NCI-H526 treated with DMSO at 0.1 percent for 48 hours (cell line): ENCODE results near the gene CD9.
"Not testable (repeated sequence)": the region's sequence is repeated elsewhere in the genome, so short reads cannot be mapped to it uniquely, and the experiment has no call there.

Experiments
- DNase-seq: peaks from one replicate; lab custom pipeline; 2025; lab: John Stamatoyannopoulos, UW

The CD9 gene, protein sequence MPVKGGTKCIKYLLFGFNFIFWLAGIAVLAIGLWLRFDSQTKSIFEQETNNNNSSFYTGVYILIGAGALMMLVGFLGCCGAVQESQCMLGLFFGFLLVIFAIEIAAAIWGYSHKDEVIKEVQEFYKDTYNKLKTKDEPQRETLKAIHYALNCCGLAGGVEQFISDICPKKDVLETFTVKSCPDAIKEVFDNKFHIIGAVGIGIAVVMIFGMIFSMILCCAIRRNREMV

DNA sequence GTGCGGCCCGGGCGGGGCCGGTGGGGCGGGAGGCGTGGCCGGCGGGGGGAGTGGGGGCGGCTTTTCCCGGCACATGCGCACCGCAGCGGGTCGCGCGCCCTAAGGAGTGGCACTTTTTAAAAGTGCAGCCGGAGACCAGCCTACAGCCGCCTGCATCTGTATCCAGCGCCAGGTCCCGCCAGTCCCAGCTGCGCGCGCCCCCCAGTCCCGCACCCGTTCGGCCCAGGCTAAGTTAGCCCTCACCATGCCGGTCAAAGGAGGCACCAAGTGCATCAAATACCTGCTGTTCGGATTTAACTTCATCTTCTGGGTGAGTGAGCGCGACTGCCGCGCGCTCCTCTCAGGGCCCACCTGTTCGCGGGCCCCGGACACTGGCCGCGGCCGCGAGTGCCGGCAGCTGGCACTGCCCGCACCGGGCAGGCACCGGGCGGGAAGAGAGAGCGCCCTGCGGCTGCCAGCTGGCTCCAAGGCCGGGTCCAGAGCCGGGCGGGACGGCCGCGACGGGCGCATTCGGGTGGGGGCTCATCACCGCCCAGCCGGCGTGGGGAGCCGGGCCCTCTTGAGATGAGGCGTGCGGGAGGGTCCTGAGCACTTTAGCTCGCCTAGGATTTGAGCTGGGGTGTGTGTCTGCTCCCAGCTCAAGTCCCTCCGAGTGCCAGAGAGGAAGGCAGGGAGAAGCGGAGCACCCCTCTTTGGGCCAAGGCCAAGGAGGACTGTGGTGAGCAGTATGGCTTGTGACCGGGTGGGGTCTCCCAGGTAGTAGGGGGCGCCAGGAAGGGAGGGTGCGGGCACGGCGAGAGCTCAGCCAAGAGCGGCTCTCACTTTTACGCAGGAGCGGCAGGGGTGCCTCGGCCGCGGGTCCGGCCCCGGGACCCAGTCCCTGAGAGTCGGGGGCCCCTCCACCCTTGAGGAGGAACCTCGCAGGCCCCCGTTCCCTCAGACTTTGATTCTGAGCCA lies at the start of gene CD9:
Gene CD9 (plus strand): TSS at position 145 of the 957 bp plus-strand sequence. CDS start 100 bp downstream, at position 245.
- DNase-seq, result no peak

DNA sequence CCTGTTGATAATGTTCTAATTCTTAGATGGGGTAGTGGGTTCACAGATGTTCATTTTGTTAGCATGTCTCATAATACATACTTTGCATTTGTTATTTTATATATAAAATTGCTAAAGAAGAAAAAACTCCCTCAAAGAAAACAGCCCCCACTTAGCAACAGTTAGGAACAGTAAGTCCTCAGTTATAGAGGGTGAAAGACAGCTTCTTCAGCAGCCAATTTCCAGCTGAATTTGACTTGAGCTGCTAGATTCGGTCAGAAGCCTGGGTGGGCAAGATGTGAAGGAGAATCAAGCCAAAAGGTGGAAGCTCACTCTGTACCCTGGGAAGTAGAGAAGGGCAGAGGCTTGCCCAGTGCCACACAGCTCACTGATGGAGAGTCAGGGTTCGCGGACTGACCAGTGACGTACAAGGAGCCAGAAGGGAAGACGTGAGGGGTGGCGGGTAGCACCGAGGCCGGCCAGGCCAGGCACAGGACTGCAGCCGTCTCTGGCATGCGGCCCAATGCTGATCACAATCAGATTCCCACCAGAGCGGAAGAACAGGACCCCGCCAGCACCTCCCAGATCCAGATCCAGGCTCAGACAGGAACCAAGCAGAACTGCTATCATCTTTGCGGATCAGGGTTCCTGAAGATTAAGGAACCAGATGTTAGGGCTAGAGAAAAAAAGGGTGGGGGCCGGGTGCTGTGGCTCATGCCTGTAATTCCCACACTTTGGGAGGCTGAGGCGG lies 45.3 kb upstream of the CD9 start:
- DNase-seq, result no peak

DNA sequence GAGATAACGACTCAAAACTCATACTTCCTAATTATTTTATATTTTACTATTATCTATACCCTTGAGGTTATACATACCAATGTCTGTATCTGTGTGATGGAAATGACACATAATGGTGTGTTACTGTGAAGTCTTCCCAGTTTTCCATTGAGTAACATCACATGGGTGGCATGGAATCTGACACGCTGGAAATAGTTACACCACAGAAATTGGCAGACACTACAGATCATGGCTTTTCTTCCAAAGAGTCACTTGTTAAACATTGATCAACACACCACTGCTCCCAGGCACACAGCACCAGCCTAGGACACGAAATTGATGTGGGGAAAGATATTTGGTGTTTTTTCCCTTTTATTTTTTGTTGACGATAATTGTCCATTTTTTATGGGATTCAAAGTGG lies 42.7 kb upstream of the CD9 start:
- DNase-seq, result no peak

- no peak for DNase-seq
Measured at GRCh38 chr12:6158255-6158654, 41.9 kb upstream of the CD9 start.

DNA sequence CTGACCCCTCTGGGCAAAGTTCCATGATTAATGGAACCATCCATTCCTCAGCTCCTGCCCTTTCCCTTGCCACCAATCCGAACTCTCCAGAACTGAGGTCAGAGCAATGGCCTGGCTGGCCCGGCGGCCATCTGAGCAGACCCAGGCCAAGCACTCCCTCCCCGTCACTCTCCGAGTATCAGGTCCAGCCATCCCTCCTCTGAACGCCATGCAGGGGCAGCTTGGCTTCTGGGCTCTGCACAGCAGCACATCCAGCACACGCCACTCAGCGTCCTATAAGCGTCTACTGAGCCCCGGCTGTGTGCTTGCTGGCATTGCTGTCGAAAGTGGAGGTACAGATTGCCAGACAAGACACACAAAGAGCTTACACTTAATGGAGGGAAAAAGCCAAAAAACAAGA lies 41.5 kb upstream of the CD9 start:
- no peak for DNase-seq

GRCh38 chr12:6159166-6160011 lies 40.8 kb upstream of the CD9 start:
- not testable (repeated sequence) for DNase-seq

GRCh38 chr12:6160049-6160649 lies 40.1 kb upstream of the CD9 start:
- DNase-seq, result not testable (repeated sequence)

DNA sequence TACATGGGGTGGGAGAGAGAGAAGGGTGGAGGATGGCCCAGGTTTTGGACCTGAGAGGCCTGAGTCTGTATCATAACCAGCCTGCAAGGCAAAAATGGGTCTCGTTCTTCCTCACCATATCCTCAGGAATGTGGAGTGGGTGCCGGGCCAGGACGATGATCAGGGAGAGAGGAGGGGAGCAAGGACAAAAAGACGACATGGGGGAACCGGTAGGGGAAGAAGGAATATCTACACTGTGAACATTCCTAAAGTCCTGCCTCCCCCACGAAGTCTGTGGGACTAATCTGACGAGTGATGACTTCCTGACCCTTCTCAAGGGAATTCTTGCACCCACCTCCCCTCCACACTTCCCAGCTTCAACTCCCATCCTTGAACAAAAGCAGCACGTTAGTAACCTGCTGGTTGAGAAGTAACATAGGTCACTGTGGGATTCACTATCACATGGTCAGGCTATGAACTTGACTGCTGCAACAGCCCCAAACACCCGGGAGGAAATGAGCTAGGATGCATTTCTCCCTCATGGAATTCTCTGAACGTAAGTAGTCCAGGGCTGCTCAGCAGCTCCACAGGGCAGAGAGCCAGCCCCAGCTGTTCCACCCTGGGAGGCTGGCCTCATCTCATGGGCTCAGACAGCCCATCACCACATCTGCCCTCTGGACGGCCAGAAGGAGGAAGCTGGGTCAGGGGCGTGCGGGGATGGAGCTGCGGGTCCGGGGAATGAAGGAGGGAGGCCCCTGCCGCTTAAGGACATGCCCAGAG lies 38.9 kb upstream of the CD9 start:
- DNase-seq, result no peak

GRCh38 chr12:6163416-6164060 lies 36.7 kb upstream of the CD9 start:
- DNase-seq, result no peak

DNA sequence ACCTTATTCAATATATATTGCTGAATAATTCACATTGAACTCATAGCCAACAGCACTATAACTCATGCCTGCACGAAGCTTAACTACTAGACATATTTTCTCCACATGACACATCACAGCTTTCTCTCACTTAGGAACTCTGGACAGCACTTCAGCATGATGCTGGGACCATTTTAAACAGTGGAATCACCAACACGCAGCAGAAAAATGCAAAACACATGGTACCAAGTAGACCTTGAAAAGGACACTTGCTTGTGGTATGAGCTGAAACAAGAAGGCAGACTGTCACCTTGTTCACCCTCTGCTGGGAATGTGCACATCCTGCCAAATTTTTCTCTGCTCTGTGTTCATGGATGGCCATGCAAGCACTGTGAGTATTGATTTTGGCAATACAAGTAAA lies 34.8 kb upstream of the CD9 start:
- no peak for DNase-seq

DNA sequence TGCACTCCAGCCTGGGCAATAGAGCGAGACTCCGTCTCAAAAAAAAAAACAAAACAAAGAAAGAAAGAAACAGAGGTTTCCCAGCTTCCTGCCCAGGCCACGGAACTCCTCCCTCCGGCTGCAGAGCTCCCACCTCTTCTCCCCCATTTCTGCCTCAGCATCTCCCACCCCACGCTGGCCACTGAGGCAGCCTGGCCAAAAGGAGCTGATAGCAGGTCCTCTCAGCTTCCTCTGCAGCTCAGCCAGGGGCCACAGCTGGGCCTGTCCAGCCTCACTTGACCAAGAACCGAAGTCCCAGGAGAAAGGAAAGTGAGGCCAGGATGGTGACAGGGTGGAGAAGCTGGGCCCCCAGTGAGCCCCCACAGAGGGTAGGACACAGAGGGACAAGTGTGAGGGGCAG lies 33.4 kb upstream of the CD9 start:
- DNase-seq, result no peak

- DNase-seq, result no peak
Measured at GRCh38 chr12:6167327-6168280, 32.6 kb upstream of the CD9 start.

DNA sequence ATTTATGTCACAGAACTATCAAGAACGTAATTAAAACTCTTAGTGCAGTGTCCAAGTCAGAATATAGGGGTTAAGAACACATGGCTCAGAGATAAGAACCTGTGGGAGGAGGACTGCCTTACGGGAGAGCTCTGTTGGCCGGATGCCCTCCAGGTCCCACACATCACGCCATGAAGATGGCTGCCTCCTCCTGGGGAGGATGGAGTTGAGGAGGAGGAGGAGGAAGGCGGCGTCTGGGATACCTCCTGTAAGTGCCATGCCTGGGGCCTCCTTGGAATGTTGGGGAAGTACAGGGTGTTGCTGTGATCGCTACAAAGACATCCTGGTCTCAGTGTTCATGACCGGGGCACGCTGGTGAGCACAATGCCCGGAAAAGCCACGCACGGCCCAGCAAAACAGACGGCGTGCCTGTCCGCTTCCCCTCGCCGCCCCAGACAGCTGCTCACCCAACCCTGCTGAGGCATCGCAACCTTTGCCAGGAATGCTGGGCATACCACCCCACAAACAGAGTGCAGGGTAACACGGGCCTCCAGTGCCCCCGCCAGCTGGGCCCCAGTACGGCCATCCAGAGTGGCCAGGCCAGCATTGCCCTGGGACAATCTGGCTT lies 28.7 kb upstream of the CD9 start:
- DNase-seq, result no peak

GRCh38 chr12:6172086-6172485 lies 28.1 kb upstream of the CD9 start:
- no peak for DNase-seq

- no peak for DNase-seq
Measured at GRCh38 chr12:6172862-6173261, 27.3 kb upstream of the CD9 start.

GRCh38 chr12:6177642-6178358 lies 22.4 kb upstream of the CD9 start:
- no peak for DNase-seq

DNA sequence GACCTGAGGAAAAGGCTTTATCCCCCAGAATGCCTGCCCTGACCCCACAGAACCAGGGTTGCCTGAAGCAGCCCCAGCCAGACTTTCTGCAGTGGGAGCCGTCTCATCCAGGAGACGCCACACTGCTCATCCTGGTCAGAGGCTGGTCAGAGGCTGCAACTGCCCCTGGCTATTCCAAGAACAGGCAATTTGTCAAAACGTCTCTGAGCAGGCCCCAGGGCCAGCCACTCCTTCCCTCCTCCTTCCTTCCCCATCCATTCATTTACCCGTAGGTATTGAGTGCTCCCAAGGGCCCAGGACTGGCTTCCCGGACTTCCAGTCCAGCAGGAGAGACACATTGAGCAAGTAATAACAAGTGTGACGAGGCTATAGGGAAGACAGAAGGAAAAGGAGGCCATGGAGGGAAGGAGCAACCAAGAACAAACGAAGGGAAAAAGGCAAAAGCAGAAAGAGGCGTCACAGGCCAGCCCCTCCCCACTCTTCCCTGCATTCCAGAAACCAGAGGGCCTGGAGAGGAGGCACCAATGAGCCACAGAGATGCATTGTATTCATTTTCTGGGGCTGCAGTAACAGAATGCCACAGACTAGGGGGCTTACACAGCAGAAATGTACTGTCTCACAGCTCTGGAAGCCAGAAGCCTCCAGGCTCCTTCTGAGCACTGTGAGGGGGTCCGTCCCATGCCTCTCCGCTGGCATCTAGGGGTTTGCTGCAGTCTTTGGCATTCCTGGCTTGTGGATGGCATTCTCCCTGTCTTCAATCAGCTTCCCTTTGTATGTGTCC lies 21.0 kb upstream of the CD9 start:
- no peak for DNase-seq
